Measurements from ENCODE around the gene SUDS3.

DNA sequence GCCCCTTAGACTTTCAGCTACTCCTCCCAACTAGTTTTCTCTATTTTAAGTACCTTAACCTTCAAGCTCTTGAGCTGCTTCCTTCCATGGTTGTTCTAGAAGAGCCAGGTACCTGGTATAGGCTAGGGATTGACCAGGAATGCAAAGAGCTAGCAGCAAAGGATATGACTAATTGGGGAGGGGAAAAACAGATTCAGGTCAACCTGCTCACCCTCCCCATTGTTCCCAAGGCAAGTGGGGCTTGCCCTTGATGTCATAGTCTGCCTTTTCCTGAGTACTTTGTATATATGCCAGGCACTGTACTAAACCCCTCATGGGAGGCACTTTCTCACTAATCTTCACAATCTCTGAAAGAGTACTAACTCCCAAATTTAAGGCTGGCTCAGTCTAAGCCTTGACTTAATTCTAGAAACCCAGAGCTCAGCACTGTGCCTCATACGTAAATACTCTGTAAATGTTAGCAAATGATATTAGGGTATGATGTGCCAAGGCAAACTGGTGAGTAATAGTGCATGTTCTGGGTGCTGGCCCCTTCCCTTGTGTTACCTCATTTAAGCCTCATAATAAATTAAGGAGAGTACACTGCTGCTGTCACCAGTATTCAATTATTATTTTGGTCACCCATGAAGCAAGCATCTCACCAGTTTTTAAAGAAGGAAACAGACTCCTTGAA, 42.2 kb downstream of the SUDS3 start:
- TF ChIP-seq, protein P1, sequence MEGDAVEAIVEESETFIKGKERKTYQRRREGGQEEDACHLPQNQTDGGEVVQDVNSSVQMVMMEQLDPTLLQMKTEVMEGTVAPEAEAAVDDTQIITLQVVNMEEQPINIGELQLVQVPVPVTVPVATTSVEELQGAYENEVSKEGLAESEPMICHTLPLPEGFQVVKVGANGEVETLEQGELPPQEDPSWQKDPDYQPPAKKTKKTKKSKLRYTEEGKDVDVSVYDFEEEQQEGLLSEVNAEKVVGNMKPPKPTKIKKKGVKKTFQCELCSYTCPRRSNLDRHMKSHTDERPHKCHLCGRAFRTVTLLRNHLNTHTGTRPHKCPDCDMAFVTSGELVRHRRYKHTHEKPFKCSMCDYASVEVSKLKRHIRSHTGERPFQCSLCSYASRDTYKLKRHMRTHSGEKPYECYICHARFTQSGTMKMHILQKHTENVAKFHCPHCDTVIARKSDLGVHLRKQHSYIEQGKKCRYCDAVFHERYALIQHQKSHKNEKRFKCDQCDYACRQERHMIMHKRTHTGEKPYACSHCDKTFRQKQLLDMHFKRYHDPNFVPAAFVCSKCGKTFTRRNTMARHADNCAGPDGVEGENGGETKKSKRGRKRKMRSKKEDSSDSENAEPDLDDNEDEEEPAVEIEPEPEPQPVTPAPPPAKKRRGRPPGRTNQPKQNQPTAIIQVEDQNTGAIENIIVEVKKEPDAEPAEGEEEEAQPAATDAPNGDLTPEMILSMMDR (IDR thresholded peaks at IDR 0.05; ENCODE audit: insufficient read depth, low read length) = no peak
- TF ChIP-seq GABPA (IDR thresholded peaks at IDR 0.05; ENCODE audit: low read depth) = no peak
- TF ChIP-seq, protein P2, sequence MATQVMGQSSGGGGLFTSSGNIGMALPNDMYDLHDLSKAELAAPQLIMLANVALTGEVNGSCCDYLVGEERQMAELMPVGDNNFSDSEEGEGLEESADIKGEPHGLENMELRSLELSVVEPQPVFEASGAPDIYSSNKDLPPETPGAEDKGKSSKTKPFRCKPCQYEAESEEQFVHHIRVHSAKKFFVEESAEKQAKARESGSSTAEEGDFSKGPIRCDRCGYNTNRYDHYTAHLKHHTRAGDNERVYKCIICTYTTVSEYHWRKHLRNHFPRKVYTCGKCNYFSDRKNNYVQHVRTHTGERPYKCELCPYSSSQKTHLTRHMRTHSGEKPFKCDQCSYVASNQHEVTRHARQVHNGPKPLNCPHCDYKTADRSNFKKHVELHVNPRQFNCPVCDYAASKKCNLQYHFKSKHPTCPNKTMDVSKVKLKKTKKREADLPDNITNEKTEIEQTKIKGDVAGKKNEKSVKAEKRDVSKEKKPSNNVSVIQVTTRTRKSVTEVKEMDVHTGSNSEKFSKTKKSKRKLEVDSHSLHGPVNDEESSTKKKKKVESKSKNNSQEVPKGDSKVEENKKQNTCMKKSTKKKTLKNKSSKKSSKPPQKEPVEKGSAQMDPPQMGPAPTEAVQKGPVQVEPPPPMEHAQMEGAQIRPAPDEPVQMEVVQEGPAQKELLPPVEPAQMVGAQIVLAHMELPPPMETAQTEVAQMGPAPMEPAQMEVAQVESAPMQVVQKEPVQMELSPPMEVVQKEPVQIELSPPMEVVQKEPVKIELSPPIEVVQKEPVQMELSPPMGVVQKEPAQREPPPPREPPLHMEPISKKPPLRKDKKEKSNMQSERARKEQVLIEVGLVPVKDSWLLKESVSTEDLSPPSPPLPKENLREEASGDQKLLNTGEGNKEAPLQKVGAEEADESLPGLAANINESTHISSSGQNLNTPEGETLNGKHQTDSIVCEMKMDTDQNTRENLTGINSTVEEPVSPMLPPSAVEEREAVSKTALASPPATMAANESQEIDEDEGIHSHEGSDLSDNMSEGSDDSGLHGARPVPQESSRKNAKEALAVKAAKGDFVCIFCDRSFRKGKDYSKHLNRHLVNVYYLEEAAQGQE (IDR thresholded peaks at IDR 0.05; ENCODE audit: insufficient replicate concordance, low read depth) = no peak
- no peak for TF ChIP-seq POLR2AphosphoS5 (IDR thresholded peaks at IDR 0.05; ENCODE audit: low read depth)

All from HL-60 (cell line).